Stimulated activated CD4-positive, alpha-beta T cell treated with anti-CD3 and anti-CD28 coated beads, TNF-alpha, amount 100 ng/mL, for 1 hour (primary cell): ENCODE results near the gene ZMYND10.

Source experiments
- DNase-seq, 3 donors: peaks; one replicate each; pipeline ENCODE4 v3.0.0-alpha.2; 2020; ENCODE audit warnings: low read depth in 3 of 3, low spot score in 1 of 3

ZMYND10 gene

DNA sequence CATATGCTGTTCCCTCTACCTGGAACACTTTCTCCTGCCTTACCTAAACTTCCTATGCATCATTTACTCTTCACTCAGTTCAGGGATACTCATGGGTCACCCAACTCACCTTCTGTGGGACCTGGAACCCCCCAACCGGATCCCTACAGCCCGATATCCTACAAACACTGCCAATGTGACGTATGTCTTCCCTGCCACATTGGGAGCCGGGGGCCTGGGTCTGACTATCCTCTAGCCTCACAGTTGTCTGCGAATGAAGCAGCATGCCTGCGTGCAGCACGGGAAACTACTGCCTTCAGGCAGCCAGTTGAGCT lies 4.6 kb upstream of the ZMYND10 start:
- no peak for DNase-seq

DNA sequence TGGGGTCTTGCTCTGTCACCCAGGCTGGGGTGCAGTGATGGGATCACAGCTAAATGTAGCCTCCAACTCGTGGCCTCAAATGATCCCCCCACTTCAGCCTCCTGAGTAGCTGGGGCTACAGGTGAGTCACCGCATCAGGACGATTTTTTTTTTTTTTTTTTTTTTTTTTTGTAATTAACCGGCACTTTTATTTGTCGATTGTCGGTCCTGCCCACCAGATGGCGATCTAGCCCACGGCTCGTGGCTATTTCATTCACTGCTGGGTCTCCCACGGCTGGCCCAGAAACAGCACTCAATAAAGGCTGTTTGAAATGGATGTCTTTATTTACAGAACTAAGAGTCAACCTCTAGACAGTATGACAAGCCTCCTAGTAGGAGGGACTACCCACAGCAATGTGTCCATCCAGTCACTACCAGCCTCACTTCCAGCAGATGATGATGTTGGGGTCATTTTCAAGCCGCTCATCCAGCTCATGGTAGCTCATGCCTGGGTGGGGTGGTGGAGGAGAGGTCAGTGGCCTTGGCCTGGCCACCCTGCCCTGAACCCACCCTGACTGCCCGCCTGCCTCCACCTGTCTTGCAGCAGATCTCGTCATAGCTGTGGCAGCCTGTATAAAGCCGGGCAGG lies 1.8 kb upstream of the ZMYND10 start:
- DNase-seq, result peak in 2 of 3 donors; percentile 54 to 55

DNA sequence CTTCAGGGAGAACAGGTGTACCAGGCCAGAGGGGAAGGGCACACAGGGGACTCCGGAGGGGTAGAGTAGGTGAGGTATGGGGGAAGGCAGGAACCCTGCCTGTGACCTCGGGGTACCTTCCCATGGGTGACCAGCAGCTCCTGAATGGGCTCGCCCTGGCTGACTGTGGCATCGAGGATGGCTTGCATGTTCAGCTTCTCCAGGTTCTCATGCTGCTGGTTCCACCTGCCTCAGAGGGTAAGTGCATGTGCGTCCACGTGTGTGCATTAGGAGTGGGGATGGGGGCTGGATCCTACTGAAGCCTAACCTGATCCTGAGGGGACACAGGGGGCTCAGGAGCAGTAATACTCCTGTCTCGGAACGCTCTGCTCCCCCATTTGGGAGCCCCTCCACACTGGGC lies 524 bp downstream of the ZMYND10 start:
- no peak for DNase-seq

DNA sequence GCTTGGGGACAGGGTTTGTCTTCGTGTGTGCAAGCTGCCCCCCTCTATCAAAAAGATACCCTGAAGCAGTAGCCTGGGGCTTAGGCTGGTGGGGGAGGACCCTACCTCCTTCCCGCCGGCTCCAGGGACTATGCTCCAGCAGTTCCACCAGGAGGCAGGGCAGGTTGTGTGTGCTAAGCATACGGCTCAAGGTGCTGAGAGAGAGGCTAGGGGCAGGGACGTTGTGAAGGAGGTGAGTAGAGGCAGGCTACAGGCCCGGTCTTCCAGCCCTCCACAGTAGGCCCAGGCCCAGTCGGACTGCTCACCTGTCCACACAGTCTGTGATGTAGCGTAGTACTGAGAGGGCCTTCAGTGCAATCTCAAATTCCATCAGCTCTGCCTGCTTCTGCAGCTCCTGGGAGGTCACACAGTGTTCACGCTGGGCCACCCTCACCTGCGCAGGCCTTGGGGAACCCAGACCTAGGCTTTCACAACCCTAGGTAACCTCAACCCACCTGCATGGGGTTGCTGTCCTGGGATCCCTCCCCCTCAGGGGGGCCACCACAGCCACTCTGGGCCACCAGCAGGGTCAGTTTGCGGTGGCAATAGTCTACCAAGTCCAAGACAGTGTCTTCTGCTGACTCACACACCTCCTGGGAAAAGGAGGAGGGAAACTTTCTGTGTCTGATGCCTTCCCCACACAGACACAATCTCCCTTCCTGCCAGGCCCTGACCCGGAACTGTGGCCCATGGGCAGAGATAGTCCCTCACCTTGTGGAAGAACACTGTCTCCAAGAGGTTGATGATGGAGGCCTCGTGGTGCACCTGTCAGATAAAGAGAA lies 2.5 kb downstream of the ZMYND10 start:
- DNase-seq, result no peak

DNA sequence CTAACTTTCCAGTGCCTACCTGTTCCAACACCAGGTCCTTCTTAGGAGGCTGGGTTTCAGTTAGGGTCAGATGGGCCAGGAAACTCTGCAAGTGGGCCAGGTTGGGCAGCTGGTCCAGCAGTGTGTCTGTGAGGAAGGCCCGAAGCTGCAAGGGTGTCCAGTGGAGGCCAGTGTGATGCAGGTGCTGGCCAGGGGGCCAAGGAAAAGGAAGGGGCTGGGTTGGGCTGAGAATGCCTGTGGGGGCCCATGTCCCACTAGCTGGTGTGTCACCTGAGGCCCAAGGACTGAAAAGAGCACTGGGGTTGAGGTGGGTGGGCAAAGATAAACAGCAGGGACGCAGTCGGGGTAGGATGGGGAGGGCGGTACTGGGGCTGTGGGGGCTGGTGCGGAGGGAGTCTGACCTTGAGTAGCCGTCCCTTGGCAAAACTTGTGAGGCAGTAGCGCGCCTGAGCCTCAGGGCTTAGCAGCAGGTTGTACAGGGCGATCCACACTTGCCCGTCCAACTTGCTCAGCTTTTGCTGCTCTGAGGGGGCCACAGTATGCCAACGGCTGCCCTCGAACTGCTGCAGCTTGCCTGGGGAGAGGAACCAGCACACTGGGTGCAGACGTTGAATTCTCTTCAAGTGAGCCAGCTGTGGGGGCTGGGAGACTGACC lies 3.4 kb downstream of the ZMYND10 start:
- DNase-seq, result no peak

DNA sequence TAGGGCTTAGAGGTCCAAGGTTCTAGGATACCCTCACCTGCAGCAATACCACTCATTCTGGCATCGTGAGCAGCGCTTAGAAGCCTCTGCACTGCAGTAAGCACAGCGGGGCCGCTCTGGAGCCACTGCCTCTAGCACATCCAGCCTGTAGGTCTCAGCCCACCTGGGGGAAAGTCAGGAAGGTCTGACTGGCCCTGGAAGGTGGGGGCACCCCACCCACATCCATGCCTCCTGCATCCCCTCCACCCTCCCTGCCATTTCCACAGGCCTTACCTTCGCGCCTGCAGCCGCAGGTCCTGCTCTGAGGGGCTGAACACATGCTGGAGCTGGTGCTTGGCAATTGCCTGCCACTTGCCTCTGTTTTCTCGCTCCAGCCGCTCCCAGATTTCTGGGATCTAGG lies 4.0 kb downstream of the ZMYND10 start:
- DNase-seq, result no peak

DNA sequence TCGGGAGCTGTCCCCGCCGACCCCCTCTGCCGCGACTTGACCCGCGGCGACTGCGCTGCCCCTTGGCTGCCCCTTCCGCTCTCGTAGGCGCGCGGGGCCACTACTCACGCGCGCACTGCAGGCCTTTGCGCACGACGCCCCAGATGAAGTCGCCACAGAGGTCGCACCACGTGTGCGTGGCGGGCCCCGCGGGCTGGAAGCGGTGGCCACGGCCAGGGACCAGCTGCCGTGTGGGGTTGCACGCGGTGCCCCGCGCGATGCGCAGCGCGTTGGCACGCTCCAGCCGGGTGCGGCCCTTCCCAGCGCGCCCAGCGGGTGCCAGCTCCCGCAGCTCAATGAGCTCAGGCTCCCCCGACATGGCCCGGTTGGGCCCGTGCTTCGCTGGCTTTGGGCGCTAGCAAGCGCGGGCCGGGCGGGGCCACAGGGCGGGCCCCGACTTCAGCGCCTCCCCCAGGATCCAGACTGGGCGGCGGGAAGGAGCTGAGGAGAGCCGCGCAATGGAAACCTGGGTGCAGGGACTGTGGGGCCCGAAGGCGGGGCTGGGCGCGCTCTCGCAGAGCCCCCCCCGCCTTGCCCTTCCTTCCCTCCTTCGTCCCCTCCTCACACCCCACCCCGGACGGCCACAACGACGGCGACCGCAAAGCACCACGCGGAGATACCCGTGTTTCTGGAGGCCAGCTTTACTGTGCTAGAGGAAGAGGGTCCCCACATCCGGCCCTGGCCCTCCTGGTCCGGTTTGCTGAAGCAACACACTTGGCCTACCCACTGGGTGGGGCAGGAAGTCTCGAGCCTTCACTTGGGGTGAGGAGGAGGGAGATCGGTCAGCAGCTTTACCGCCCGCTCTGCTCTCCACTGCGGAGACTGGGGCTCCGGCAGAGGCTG lies 4.8 kb downstream of the ZMYND10 start, which contains the start of gene RASSF1:
RASSF1 (minus strand) TSS at position 389 of the 882 bp plus-strand sequence; CDS start at position 358, 31 bp downstream.
- DNase-seq, result peak in 1 of 3 donors; percentile 41

DNA sequence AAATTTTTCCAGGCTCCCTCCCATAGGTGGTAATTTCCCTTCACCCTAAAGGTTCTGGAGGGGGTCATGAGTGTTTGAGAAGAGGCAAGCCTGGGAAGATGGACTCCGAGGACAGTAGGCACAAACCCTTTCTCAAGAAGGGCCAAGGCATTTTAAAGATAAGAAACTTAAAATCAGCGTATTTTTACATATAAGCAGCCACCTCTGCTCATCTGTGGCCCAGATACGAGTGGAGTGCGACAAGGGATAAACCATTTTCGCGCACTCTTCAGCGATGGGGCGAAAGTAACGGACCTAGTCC lies 5.4 kb downstream of the ZMYND10 start:
- DNase-seq, result no peak

DNA sequence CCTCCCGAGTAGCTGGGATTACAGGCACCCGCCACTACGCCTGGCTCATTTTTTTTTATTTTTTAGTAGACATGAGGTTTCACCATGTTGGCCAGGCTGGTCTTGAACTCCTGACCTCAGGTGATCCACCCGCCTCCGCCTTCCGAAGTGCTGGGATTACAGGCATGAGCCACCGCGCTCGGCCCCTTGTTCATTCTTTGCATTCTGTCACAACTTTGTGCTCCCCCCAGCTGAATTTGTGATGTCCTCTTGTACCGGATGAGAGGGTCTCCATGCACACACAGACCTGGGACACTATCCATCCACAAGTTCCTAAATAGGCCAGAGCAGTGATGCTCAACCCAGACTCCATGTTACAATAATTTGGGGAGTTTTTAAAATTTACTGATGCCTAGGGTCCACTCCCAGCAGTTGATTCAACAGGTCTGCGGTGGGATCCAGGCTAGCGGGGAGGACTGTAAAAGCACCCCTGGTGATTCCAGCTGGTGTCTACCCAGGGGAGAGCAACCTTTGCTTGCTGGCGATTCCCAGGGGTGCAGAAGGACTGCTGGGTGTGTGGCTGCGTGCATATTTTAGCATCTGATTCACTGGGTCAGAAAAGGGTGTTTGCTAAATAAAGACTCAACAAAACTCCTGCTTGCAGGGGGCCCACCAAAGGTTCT lies 5.9 kb downstream of the ZMYND10 start:
- no peak for DNase-seq

DNA sequence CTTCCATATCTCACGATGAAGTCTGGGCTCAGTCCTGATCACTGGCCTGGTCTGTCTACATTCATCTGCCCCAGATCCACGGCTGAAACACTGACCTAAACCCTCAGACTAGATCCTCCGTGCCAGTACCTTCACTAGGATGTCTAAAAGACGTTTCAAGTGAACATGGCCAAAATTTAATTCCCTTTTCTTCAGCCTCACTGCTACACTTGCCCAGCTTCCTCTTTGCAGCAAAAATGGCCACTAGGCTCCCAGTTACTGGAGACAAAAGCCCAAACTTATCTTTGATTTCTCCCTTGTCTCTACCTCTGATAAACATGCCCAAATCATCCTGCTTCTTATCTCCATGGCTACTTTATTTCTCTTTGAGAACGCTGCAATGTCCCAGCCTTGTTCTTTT lies 6.6 kb downstream of the ZMYND10 start:
- no peak for DNase-seq

DNA sequence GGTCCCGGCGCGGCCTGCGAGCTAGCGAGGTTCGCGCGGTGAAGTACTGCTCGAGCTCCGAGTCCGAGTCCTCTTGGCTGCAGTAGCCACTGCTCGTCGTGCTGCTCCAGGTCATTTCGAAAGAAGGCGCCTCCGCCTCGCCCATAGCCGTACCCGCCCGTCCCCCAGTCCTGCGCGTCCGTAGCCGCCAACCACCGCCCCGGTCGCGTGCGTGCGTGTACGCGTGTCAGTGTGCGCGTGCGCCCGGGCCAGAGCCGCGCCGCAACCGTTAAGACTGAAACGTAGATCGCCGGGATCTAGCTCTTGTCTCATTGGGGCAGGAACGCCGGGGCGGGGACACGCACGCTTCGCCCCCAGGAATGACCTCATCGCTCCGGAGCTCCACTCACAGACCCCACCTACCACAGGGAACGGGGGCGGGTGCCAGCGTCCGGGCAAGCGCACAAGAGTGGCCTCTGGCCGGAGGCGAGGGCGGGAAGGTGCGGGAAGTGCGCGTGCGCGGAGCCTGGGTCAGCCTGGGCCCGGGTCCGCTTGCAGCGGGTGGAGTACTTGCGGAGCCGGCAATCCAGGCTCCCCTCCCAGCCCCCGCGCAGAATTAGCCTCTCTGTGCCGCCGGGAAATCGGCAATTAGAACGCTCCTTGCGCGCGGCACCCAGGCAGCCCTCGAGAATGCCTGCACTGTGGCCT lies 8.2 kb downstream of the ZMYND10 start:
- peak; percentile 80 to 85 (median 83) for DNase-seq

DNA sequence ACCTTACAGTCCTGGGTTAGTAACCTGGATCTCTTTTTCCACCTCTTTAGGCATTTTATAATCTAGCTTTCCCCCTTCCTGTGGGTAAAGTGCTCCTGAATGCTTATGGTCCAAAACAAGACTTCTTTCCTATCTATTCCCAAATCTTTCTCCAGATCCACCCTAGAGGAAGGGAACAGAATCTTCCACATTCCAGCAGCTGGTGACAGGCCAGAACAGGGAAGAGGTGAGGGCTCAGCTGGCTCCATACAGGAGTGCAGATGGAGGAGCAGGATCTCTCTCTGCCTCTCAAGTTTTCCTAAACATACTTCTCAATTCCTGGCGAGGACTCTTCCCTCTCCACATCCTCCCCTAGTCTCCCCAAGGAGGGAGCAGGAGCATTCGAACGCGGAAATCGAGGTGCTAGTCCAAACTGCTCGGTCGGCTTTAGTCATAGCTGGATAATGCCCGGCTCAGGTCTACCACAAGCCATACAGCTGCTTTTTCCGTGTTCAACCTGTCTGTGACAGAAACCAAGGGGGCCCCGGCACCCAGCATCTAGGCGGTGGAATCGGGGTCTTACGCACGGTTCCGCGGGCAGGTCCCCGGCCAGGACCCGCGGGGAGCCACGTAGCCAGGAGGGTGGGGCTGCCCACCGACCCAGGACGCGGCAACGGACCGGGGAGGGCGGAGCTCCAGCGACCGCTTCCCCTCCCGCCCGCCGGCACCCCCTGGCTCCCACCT lies 8.9 kb downstream of the ZMYND10 start:
- DNase-seq, result no peak

DNA sequence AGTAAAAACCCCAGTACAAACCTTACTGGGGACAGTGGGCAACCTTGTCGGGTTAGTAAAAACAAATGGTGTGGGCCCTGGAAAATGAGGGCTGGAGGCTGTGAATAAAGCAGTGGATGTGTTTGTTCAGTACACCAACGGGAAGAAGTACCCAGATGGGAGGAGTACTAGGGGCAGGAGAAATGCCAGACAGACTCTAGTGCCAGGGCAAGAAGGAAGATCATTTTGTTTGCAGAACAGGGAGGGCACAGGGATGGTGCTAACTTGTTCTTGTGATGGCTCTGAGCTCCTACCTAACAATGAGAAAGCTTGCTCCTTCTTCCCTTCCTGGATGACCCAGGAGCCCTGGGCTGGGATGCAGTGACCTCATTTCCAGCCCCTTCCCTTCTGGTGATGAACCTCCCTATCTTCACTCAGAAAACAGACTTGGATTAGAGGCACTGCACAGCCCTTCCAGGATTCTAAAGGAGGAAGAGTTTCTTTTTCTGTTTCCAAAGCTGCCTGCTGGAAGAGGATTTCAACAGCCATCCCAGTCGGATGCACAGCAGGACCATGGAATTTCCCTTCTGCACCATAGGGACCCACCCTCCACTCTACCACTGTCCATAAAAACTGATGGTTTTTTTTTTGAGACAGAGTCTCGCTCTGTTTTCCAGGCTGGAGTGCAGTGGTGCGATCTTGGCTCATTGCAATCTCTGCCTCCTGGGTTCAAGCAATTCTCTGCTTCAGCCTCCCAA lies 11.0 kb downstream of the ZMYND10 start:
- DNase-seq, result no peak

DNA sequence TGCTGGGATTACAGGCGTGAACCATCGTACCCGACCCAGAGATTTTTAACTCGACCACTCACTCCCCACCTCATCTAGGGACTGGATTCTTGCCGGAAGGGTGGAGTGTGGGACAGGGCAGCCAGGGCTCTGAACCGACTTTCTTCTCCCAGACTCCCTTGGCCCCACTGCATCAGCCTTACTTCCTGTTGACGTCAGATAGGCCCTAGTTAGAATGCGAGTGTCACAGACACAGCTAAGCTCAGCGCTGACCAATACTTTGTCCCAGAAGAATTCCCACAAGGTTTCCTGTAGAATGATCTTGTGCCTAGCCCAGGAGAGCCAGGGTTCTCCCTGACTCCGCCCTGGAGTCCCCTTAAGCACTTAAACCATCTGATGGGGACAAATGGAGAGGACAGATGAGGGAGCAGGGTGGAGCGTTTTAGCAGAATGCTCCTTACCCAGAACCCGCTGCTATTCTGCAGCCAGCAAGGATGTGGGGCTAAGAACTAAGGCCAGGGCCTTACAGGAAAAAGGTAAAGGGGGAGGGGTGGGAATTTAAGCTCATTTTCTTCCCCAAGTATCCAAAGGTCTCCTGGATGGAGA lies 11.7 kb downstream of the ZMYND10 start:
- no peak for DNase-seq

DNA sequence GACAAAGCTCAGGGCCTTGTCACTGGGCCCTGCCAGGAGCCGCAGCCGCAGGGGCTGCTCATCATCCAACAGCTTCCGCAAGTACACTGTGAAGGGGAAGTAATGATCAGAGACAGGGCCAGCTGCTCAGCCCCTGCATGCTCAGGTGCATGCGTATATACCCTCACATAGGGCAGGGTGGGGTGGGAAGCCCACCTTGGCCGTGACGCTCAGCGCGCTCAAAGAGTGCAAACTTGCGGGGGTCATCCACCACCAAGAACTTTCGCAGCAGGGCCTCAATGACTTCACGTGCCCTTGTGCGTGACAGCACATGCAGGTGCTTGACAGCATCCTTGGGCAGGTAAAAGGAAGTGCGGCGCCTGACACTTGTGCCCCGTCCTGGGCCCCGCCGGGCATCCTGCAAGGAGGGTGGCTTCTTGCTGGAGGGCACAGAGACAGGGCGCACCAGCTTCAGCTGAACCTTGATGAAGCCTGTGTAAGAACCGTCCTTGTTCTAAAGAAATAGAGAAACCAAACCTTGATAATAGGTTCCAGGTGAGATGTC lies 14.1 kb downstream of the ZMYND10 start:
- DNase-seq, result no peak

DNA sequence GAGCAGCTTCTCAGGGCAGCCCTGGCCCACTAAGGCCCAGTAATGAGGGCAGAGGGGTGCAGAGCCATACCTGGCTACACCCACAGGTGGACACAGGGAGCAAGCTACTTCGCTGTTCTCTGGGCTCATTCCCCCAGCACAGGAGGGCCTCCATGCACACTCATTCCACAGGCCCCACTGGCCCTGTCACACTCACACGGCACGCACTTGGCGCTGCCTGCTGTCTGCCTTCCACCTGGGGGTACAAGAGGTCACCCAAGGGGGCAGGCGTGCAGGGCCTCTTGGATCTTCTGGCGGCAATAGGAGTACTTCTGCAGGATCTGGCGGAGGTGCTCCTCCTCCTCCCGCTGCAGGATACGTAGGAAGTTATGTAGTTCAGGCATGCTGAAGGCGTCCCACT lies 15.2 kb downstream of the ZMYND10 start:
- DNase-seq, result no peak

DNA sequence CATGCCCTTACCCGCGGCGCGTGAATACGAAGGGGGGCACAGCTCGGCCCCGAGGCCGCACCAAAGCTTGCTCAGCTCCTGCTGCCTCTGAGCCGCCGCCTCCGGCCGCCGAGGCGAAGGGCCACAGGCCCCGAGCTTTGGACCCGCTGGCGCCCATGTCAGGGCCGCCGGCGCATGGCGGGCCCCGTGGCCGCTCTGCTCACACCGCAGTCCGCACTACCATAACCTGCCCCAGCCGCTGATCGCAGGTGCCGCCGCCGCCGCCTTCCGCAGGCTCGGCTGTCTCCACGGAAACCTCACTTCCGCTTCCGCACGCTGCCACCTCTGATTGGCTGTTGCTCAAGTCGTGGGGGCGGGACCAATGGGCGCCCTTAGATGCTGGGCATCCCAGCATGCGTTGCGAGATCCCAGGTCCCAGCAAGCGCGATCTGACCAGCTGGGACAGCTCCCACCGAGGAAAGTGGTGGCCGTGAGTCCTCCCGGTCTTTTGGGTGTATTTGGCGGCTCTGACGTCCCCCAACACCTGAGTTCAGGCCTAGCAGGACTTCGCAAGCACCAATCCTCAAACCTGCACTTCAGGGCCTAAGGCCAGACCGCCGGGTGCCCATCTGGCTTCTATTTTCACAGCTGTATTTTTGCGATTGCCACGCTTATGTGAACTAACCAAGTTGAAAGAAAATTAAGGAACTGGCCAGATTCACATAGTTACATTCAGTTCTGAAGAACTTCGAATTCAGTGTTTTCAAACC lies 17.4 kb downstream of the ZMYND10 start, which contains the start of gene TUSC2:
TUSC2 (minus strand) TSS at position 281 of the 749 bp plus-strand sequence; CDS start at position 157, 124 bp downstream.
- DNase-seq, result peak; percentile 80 to 88 (median 86)
